H1 (cell line): ENCODE data around the gene DCDC2C. TPM values are rescaled to one million over a fixed set of nuclear protein-coding genes. Genes with fewer than 3 reads are reported as not detected.

Experiments
- CTCF ChIA-PET: fragments of 300-600 bp; sonication (Branson Sonifier 250); formaldehyde crosslinking; loops from one replicate; lab custom pipeline; 2021; ENCODE audit not compliant: partially characterized antibody; lab: Charles Lee
- POLR2A ChIA-PET: fragments of 300-600 bp; sonication (Branson Sonifier 250); formaldehyde crosslinking; loops from one replicate; lab custom pipeline; 2021; ENCODE audit warnings: inconsistent platforms; ENCODE audit not compliant: partially characterized antibody; lab: Charles Lee
- DNase-seq, 2 experiments: peaks; one replicate each; pipeline versions ENCODE4 v3.0.0 to v3.0.0-alpha.2; 2010 to 2022; ENCODE audit warnings: low spot score in 2 of 2, low read depth in 1 of 2, mixed read lengths in 1 of 2
- FAIRE-seq: peaks from 2 replicates; lab custom pipeline; 2011; peaks lifted over from hg19 to GRCh38; lab: Jason Lieb, UNC
- H2AFZ ChIP-seq: 2 replicates; pipeline ENCODE4 v1.8.1; 2012; ENCODE audit warnings: low read length, inconsistent platforms
- H2AK5ac ChIP-seq: 2 replicates; pipeline ENCODE4 v1.6.1; 2013; ENCODE audit warnings: low read depth, low read length
- H2BK120ac ChIP-seq: replicated peaks from 2 replicates; pipeline ENCODE3; 2013; ENCODE audit warnings: low read depth, low read length, inconsistent platforms
- H2BK12ac ChIP-seq: 2 replicates; pipeline ENCODE4 v1.6.1; 2013; ENCODE audit warnings: low read depth, low read length
- H2BK15ac ChIP-seq: 2 replicates; pipeline ENCODE4 v1.6.1; 2013; ENCODE audit warnings: low read length
- H2BK20ac ChIP-seq: 2 replicates; pipeline ENCODE4 v1.6.1; 2013; ENCODE audit warnings: low read length
- H2BK5ac ChIP-seq: 2 replicates; pipeline ENCODE4 v1.6.1; 2013; ENCODE audit warnings: low read depth, low read length
- H3K14ac ChIP-seq: 2 replicates; pipeline ENCODE4 v1.6.1; 2013; ENCODE audit warnings: inconsistent platforms; ENCODE audit not compliant: insufficient read length
- H3K18ac ChIP-seq: 2 replicates; pipeline ENCODE4 v1.6.1; 2013; ENCODE audit warnings: low read length; ENCODE audit errors: extremely low read depth
- H3K23ac ChIP-seq: 2 replicates; pipeline ENCODE4 v1.6.1; 2013; ENCODE audit warnings: inconsistent platforms; ENCODE audit not compliant: insufficient read length
- H3K23me2 ChIP-seq: 2 replicates; pipeline ENCODE4 v1.6.1; 2013; ENCODE audit warnings: low read depth, low read length
- H3K27ac ChIP-seq: 2 replicates; pipeline ENCODE4 v1.6.1; 2011; ENCODE audit warnings: low read depth, low read length, inconsistent platforms
- H3K27me3 ChIP-seq, 4 experiments: replicated peaks in 1 of 4; 1 replicate in 1 of 4; 2 replicates in 3 of 4; pipeline versions ENCODE4 v1.6.1 to v1.8.1; 2011 to 2013; ENCODE audit warnings: low read length in 3 of 4, mild to moderate bottlenecking in 3 of 4, inconsistent platforms in 2 of 4, mixed read lengths in 2 of 4, moderate library complexity in 1 of 4; ENCODE audit not compliant: control insufficient read depth in 3 of 4, insufficient read depth in 3 of 4; ENCODE audit errors: extremely low read depth in 1 of 4
- H3K36me3 ChIP-seq, 4 experiments: 2 replicates each; pipeline versions ENCODE4 v1.6.1 to v1.8.1; 2011 to 2013; ENCODE audit warnings: mild to moderate bottlenecking in 4 of 4, low read length in 3 of 4, moderate library complexity in 2 of 4, control low read depth in 1 of 4, inconsistent platforms in 1 of 4; ENCODE audit not compliant: insufficient read depth in 4 of 4, control insufficient read depth in 2 of 4
- H3K4ac ChIP-seq: replicated peaks from 2 replicates; pipeline ENCODE3; 2013; ENCODE audit warnings: low read length, low read depth, mixed read lengths, inconsistent platforms; ENCODE audit not compliant: insufficient read length
- H3K4me1 ChIP-seq, 4 experiments: replicated peaks in 1 of 4; 1 replicate in 1 of 4; 2 replicates in 3 of 4; pipeline versions ENCODE4 v1.6.1 to v1.8.1; 2011 to 2013; ENCODE audit warnings: low read length in 3 of 4, inconsistent platforms in 2 of 4, mixed read lengths in 1 of 4; ENCODE audit not compliant: insufficient read depth in 4 of 4, control insufficient read depth in 3 of 4
- H3K4me2 ChIP-seq, 2 experiments: 2 replicates each; pipeline versions ENCODE4 v1.6.1 to v1.8.1; 2011 to 2013; ENCODE audit warnings: low read depth in 2 of 2, low read length in 2 of 2, control low read depth in 1 of 2, inconsistent platforms in 1 of 2, mild to moderate bottlenecking in 1 of 2; ENCODE audit not compliant: insufficient read depth in 1 of 2
- H3K4me3 ChIP-seq, 4 experiments: fragments of 200-600, 300-600 bp in 1 of 4; sonication (generic), shearing (Covaris generic), sonication (Bioruptor Twin) in 1 of 4; 2 replicates each; pipeline versions ENCODE4 v1.5.1 to v1.8.1; 2011 to 2016; ENCODE audit warnings: low read length in 4 of 4, low read depth in 3 of 4, control low read depth in 2 of 4, inconsistent platforms in 2 of 4, mild to moderate bottlenecking in 2 of 4, mixed read lengths in 1 of 4, moderate library complexity in 1 of 4; ENCODE audit not compliant: insufficient read depth in 2 of 4; ENCODE audit errors: extremely low read depth in 1 of 4
- H3K56ac ChIP-seq: replicated peaks from 2 replicates; pipeline ENCODE3; 2013; ENCODE audit warnings: low read depth, mild to moderate bottlenecking, mixed read lengths, low read length, inconsistent platforms; ENCODE audit not compliant: insufficient read length
- H3K79me1 ChIP-seq: 2 replicates; pipeline ENCODE4 v1.6.1; 2013; ENCODE audit warnings: low read depth, low read length, control low read depth
- H3K79me2 ChIP-seq, 2 experiments: 2 replicates each; pipeline versions ENCODE4 v1.6.1 to v1.8.1; 2012 to 2013; ENCODE audit warnings: low read length in 2 of 2, mild to moderate bottlenecking in 2 of 2, inconsistent platforms in 1 of 2; ENCODE audit not compliant: insufficient read depth in 2 of 2, control insufficient read depth in 1 of 2
- H3K9ac ChIP-seq, 4 experiments: replicated peaks in 1 of 4; 1 replicate in 1 of 4; 2 replicates in 3 of 4; pipeline versions ENCODE4 v1.6.1 to v1.8.1; 2011 to 2013; ENCODE audit warnings: low read depth in 3 of 4, low read length in 3 of 4, control low read depth in 2 of 4, mild to moderate bottlenecking in 2 of 4, moderate library complexity in 2 of 4, inconsistent platforms in 1 of 4; ENCODE audit errors: extremely low read depth in 1 of 4
- H3K9me3 ChIP-seq, 2 experiments: 2 replicates each; pipeline versions ENCODE4 v1.6.1 to v1.8.1; 2012 to 2013; ENCODE audit warnings: mild to moderate bottlenecking in 2 of 2, moderate library complexity in 2 of 2, control low read depth in 1 of 2, inconsistent platforms in 1 of 2, low read depth in 1 of 2, low read length in 1 of 2, mixed read lengths in 1 of 2; ENCODE audit not compliant: insufficient read depth in 2 of 2
- H4K20me1 ChIP-seq, 2 experiments: replicated peaks in 1 of 2; 2 replicates each; pipeline versions ENCODE3 to v1.8.1; 2011 to 2013; ENCODE audit warnings: inconsistent platforms in 2 of 2, low read length in 2 of 2, mild to moderate bottlenecking in 1 of 2; ENCODE audit not compliant: insufficient read depth in 2 of 2, control insufficient read depth in 1 of 2
- H4K5ac ChIP-seq: 2 replicates; pipeline ENCODE4 v1.6.1; 2013; ENCODE audit warnings: low read length, low read depth, mixed read lengths, inconsistent platforms; ENCODE audit not compliant: insufficient read length
- H4K8ac ChIP-seq: 2 replicates; pipeline ENCODE4 v1.8.0; 2013; ENCODE audit warnings: mild to moderate bottlenecking, moderate library complexity, low read length, inconsistent platforms; ENCODE audit not compliant: insufficient read depth; ENCODE audit errors: extremely low read depth
- H4K91ac ChIP-seq: replicated peaks from 2 replicates; pipeline ENCODE3; 2013; ENCODE audit warnings: low read length, mixed read lengths, inconsistent platforms; ENCODE audit not compliant: insufficient read length
- ATF2 ChIP-seq: IDR thresholded peaks from 2 replicates; pipeline ENCODE4 v1.6.1; 2012; ENCODE audit warnings: low read length, inconsistent platforms
- EZH2 ChIP-seq: fragments of 200-600 bp; sonication (generic); IDR thresholded peaks from 2 replicates; pipeline ENCODE4 v1.7.1; 2012; ENCODE audit warnings: low read depth, mild to moderate bottlenecking, moderate library complexity, low read length, inconsistent platforms; ENCODE audit not compliant: severe bottlenecking
- JUND ChIP-seq: IDR thresholded peaks from 2 replicates; pipeline ENCODE4 v1.6.1; 2011; ENCODE audit warnings: mild to moderate bottlenecking, improper control_type of control experiment, low read length
- RXRA ChIP-seq: IDR thresholded peaks from 2 replicates; pipeline ENCODE4 v1.6.1; 2011; ENCODE audit warnings: low read depth, mild to moderate bottlenecking, low read length, moderate library complexity; ENCODE audit not compliant: insufficient read depth
- SIRT6 ChIP-seq: IDR thresholded peaks from one replicate; pipeline ENCODE4 v1.7.1; 2012; ENCODE audit warnings: low read length, inconsistent platforms
- SIX5 ChIP-seq: IDR thresholded peaks from 2 replicates; pipeline ENCODE4 v1.6.1; 2011; ENCODE audit warnings: mild to moderate bottlenecking, low read depth, low read length
- TBP ChIP-seq: IDR thresholded peaks from 2 replicates; pipeline ENCODE4 v1.6.1; 2011; ENCODE audit warnings: low read depth, low read length, improper control_type of control experiment
- WGBS, 2 experiments: shearing (Covaris generic) in 1 of 2; methylation state at CpG; one replicate each; pipeline versions ENCODE4 v1.1.6 to v1.1.7; 2013 to 2015; ENCODE audit warnings: low lambda C conversion rate in 2 of 2, mixed read lengths in 2 of 2, inconsistent platforms in 1 of 2, low coverage in 1 of 2, missing lambda C conversion rate in 1 of 2; ENCODE audit not compliant: insufficient replicate concordance in 2 of 2, insufficient coverage in 1 of 2, insufficient read length in 1 of 2; ENCODE audit errors: extremely low coverage in 1 of 2, missing lambda C conversion rate in 1 of 2; 5-methylcytosine and 5-hydroxymethylcytosine counted together
- polyA plus RNA-seq, 7 experiments: library from polyadenylated mRNA; depleted of rRNA in 3 of 7; stranded (reverse) in 5 of 7; unstranded in 2 of 7; fragments of >200 nt in 5 of 7; fragments of 200-250 nt in 2 of 7; gene quantifications; 1 replicate in 5 of 7; 2 replicates in 1 of 7; 4 replicates in 1 of 7; pipeline versions ENCODE4 v1.2.1 to v1.2.3, GENCODE V29; 2011 to 2013; ENCODE audit warnings: missing spikeins in 2 of 7, mixed read lengths in 2 of 7
- total RNA-seq: library from RNA; stranded (reverse); fragmentation: NEBNext Ultra II Directional; extraction: Animal tissue kit (Norgen Biotek cat#: 25700); gene quantifications from 2 replicates; pipeline ENCODE4 v1.2.1, GENCODE V29; 2021
- TF ChIP-seq, protein P1 (sequence below): IDR thresholded peaks from 2 replicates; pipeline ENCODE4 v1.6.1; 2011; ENCODE audit warnings: low read length, improper control_type of control experiment

The DCDC2C gene
- total and polyA plus RNA-seq, 2 of the 8 experiments (the other 6 are each of a cell fraction or from before 2014, with no cell fraction given), result 0.50 TPM; not detected in 1

- no peak overlapping the region for H3K23ac ChIP-seq
These were observed 23.6 kb upstream of the DCDC2C start for GRCh38 chr2:3679616-3680393.

More at GRCh38 chr2:3679616-3680393, 23.6 kb upstream of the DCDC2C start:
- H3K23me2 ChIP-seq, result no peaks in the 10 kb centered on the region
- no peak overlapping the region for H2AFZ ChIP-seq
- H3K27ac ChIP-seq, result no peak overlapping the region
- FAIRE-seq, result no peak
- CTCF ChIA-PET, result no interaction called here
- TF ChIP-seq EZH2 (no peak), ATF2 (no peak), TBP (no peak), JUND (no peak), SIX5 (no peak), RXRA (no peak), SIRT6 (no peak)
- TF ChIP-seq, protein P1, sequence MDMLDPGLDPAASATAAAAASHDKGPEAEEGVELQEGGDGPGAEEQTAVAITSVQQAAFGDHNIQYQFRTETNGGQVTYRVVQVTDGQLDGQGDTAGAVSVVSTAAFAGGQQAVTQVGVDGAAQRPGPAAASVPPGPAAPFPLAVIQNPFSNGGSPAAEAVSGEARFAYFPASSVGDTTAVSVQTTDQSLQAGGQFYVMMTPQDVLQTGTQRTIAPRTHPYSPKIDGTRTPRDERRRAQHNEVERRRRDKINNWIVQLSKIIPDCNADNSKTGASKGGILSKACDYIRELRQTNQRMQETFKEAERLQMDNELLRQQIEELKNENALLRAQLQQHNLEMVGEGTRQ, result no peak
- TF ChIP-seq, all 59 proteins: peak for 0
- Histone ChIP-seq H3K4me2 (no peak overlapping the region), H3K4ac (no peak overlapping the region), H2AK5ac (no peak overlapping the region), H4K5ac (no peak overlapping the region), H2BK120ac (no peak overlapping the region), H2BK5ac (no peak overlapping the region), H2BK12ac (no peak overlapping the region), H4K91ac (no peak overlapping the region), H2BK15ac (no peak overlapping the region), H3K4me3 (no peak overlapping the region), H3K79me2 (no peaks in the 10 kb centered on the region), H4K8ac (no peak overlapping the region), H3K9ac (no peak overlapping the region), H3K9me3 (no peaks in the 10 kb centered on the region), H3K4me1 (no peaks in the 10 kb centered on the region), H3K36me3 (no peaks in the 10 kb centered on the region), H3K56ac (no peak overlapping the region), H3K79me1 (no peaks in the 10 kb centered on the region), H2BK20ac (no peak overlapping the region), H4K20me1 (no peaks in the 10 kb centered on the region), H3K27me3 (no peaks in the 10 kb centered on the region; a peak in 1 of 7 replicates), H3K18ac (no peak overlapping the region), H3K14ac (no peak overlapping the region)
- DNase-seq, result no peak
- POLR2A ChIA-PET, result no interaction called here
- 92% methylated on average over 23 of the region's 23 CpGs; no CpG with 5 or more reads in 1 of the 2 experiments for WGBS, 2 experiments
